HG03571 (cell line): ENCODE data around the gene GCN1.
"Not testable (repeated sequence)": the region's sequence is repeated elsewhere in the genome, so short reads cannot be mapped to it uniquely, and the experiment has no call there.

ENCODE experiments used
- ATAC-seq: cut with Tn5 transposase; IDR thresholded peaks from one replicate; pipeline ENCODE4 v1.9.1; 2021; ENCODE audit not compliant: unreplicated experiment

The GCN1 gene

GRCh38 chr12:120193286-120193685, 1.2 kb downstream of the GCN1 start:
- ATAC-seq: not testable (repeated sequence)

GRCh38 chr12:120190985-120191480, 3.5 kb downstream of the GCN1 start:
- ATAC-seq: no peak

GRCh38 chr12:120190386-120190785, 4.1 kb downstream of the GCN1 start:
- no peak for ATAC-seq

DNA sequence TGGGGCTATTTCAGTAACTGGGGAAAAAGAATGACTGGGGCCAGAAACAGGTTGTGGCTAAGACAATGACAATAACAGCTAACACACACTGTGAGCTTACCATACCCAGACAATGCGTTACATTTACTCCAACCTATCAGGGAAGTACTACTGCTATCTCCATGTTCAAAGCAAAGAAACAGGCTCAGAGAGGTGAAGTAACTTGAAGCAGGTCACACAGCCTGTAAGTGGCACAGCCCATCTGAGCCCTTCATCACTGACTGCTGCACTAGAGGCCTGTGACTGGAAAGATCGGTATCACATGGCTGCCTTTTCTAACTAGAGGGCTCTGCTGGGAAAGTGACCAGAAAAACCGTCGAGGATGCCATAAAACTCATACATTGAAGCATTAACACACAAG, 7.9 kb downstream of the GCN1 start:
- ATAC-seq: no peak

DNA sequence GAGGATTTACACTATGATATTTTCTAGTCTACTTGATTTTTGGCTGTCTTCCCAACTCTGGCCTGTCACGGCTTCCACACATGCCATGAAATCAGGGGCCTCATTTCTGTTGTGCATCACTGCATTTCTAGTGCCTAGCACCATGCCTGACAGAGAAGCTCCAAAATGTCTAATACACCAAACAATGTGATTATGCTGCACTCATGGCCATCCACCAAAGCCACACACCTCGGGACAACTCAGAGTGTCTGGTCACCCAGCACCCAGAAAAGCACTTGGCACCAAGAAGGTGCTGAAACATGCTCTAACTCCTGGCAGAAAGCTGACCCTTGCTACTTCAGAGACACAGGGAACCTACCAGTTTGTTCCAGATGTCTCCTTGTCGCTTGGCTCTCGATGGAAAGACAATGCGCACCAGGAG, 11.3 kb downstream of the GCN1 start:
- no peak for ATAC-seq

DNA sequence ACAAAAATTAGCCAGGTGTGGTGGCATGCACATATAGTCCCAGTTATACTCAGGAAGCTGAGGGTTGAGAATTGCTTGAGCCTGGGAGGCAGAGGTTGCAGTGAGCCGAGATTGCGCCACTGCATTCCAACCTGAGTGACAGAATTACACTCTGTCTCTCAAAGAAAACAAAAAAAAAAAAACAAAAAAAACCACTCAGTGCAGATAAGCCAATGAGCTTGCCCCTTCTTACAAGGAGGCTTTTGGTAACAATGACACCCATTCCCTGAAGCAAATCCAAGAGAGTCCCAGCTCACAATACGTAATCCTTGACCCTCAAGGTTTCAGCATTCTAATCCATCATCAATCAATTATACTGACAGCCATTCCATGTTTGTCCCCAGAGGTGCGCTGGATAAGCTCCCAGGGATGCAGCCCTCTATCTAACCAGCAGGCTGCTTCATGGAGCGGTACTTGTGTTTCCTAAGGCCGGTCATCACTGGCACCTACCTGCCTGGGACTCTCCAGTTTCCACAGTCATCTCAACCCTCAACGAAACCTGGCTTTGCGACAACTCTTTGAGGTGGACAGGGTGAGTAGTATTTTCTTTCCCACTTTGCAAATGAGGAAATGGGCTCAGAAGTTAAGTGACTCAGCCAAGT, 12.4 kb downstream of the GCN1 start:
- no peak for ATAC-seq

DNA sequence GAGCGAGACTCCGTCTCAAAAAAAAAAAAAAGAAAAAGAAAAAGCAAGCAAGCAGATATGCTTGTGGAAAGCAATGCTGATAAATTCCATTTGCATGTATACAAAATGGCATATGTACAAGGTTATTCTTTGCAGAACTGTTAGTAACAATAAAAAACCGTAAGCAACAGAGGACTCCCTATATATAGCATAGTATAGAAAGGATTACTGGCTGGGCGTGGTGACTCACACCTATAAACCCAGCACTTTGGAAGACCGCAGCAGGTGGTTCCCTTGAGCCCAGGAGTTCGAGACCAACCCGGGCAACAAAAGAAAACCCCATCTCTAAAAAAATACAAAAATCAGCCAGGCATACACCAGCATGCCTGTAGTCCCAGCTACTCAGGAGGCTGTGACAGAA, 13.5 kb downstream of the GCN1 start:
- ATAC-seq: no peak

GRCh38 chr12:120175537-120175936, 19.0 kb downstream of the GCN1 start:
- ATAC-seq: no peak

DNA sequence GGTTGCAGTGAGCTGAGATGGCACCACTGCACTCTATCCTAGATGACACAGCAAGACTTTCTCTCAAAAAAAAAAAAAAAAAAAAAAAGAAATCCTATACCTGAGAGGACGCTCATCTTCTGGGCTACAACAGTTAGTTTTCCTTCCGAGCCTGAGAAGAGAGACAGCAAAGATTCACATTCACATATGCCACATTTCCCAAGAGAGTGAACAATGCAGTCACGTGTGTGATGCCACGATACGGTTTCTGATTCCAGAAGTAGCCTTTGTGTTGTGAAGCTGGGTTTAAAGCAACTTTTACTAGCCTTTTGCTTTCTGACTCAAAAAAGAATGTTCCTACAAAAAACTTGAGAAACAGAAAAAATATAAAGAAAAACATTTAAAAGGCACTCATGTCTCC, 19.5 kb downstream of the GCN1 start:
- no peak for ATAC-seq

DNA sequence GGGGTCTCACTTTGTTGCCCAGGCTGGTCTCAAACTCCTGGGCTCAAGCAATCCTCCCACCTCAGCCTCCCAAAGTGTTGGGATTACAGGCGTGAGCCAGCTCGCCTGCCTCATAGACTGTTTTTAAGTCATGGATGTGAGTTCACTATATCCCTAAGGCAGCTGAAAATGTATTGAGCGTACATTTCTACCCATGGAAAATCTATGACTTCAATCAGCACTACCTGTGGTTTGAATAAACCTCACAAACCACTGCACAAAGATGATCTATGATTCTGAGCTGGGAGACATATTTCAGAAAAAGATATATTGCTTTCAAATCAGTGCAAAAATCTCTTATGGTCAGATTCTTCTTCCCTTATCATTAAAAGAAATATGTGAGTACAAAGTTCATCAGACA, 22.5 kb downstream of the GCN1 start:
- no peak for ATAC-seq

DNA sequence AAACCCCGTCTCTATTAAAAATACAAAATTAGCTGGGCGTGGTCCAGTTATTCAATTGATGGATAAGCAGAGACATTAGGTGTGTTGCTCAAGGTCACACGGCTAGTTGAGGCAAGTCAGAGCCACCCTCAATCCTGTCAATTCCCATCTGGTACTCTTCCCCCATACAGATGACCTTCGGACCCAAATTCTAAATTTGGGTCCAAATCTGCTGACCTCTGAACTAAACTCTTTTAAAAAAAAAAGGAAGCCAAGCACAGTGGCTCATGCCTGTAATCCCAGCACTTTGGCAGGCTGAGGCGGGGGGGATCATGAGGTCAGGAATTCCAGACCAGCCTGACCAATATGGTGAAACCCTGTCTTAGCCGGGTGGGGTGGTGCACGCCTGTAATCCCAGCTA, 23.9 kb downstream of the GCN1 start:
- ATAC-seq: no peak

GRCh38 chr12:120169946-120170345, 24.6 kb downstream of the GCN1 start:
- no peak for ATAC-seq

DNA sequence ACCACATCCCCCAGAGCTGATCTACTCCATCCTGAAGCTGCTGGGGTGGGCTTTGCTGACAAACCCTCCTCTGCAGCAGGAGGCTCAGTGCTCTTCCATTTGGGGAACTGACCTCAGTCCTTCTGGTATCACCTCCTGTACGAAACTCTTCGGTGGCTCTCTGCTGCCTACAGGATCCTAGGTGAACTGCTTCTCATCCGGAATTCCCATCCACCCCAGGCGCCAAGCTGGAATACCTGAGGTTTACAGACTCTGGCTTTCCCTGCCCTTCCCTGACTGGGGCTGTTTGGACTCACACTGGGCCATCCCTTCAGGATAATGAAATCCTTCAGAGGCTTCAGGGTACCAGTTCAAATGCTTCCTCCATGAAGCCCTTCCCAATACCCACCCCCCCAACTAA, 26.2 kb downstream of the GCN1 start:
- no peak for ATAC-seq

- ATAC-seq: no peak
Measured at GRCh38 chr12:120167529-120168095, 26.9 kb downstream of the GCN1 start.

- no peak for ATAC-seq
Measured at GRCh38 chr12:120164293-120164692, 30.2 kb downstream of the GCN1 start.

- no peak for ATAC-seq
Measured at GRCh38 chr12:120162763-120163162, 31.8 kb downstream of the GCN1 start.

- ATAC-seq: no peak
Measured at GRCh38 chr12:120161852-120162251, 32.7 kb downstream of the GCN1 start.

DNA sequence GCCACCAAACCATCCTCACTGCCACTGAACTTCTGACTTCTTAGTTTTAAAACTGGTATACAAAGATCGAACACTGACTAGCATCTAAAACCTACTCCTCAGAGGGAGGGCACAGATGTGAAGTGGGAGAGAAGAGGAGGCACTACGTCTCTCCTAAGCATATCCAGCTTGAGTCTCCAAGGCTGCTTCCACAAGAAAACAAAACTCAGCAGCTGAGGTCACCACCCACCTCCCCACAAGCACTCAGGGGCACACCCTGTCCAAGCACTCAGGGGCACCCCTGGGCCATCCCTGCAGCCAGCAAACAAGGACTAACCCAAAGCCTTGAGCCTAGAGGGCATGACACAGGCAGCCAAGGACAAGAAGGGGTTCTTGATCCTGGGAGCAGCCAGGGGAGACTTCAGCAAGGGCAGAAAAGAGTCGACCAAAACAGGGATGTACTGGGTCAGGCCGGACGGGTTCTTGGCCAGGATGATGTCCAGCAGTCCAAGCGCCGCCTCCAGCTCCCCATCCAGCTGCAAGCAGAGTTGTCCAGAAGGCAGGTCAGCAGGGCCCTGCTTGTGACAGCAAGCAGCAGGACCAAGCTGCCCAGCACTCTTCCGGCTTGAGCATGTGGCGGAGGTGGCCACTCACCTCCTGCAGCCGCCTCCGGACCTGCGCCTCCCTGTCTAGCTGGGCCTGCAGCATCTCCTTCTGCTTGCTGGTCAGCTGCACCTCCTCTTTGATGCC, 34.8 kb downstream of the GCN1 start:
- no peak for ATAC-seq

DNA sequence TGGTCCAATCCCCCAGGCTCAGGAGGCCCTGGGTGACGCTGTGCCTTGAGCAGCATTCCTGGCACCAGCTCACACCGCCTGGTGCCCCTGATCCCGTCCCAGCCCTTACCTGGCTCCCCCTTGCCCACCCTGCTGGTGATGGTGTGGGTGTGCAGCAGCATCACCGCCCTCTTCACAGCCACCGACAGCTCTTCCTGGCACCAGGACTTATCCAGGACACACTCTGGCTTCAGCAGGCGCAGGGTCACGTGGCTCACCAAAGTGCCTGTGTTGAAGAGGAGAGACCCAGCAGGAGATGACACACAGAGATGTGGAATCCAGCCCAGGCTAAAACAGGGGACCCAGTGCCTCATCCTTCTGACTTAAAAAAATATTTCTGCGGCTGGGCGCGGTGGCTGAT, 36.2 kb downstream of the GCN1 start:
- ATAC-seq: no peak

- no peak for ATAC-seq
Measured at GRCh38 chr12:120157678-120158077, 36.8 kb downstream of the GCN1 start.

GRCh38 chr12:120156315-120157259, 37.9 kb downstream of the GCN1 start:
- no peak for ATAC-seq
